HG03280 (cell line): ENCODE data around the gene PHACTR2.

ENCODE experiments used
- ATAC-seq: cut with Tn5 transposase; IDR thresholded peaks from one replicate; pipeline ENCODE4 v1.9.1; 2021; ENCODE audit warnings: mild to moderate bottlenecking, moderate library complexity; ENCODE audit not compliant: unreplicated experiment

Gene PHACTR2

DNA sequence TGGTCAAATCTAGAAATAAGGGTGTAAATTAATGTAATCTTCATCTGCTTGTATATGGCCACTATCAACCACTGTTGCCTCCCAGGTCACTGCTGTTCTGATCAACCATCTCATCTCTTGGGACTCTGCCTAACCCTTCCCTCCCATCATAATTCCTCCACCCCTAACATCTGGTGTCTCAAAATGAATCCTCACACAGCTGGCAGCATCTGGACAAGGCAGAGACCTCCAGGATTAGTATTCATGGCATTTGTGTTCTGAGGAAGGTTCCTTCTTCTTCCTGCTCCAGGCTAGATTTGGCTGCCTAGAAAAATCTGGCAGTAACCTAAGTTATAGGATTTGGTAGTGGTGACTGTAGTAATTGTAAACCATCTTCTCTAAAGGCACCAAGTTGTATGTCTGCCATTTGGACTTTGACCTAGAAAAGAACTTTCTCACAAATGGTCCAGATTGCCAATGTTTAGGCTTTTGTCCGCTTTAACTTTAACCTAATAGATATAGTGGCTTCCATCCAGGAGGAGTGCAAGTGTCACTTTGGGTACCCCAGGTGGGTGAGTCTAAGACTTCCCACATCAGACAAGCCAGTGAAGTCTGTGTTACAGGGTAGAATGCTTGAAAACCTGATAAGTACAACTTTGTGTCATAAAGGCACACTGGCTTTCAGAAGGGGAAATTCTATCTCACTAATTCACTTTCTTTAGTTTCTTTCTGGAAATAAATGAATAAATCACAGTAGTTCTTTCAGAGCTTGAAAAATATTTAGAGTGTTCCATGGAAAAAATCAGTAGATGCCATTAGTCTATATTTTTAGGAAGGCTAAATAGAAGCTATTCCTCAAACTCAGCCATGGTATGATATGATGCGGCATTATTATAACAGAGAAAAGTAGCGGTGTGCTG, 3.0 kb upstream of the PHACTR2 start:
- no peak for ATAC-seq

DNA sequence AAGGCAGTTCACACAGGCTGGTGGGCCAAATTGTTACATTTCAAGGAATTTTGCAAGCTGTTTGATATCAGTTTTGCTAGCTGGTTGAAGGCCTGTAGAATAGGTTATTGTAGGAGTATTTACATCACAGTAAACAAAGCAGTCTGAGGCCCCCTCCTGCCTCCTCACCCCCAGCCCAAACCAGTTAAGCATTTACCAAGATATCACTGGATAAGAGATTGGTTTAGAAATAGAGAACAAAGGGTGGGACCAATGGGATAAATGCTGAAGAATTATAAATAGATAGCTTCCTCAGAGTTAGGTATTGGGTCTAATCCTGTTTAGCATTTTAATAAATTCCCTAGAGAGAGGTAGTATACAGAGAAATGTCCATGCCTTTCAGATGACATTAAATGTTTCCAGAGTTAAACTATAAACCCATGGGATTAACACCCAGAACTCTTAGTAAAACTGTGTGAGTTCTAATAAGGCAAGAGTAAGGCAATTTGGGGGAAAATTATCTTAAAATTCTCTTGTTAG, 2.3 kb upstream of the PHACTR2 start:
- no peak for ATAC-seq

DNA sequence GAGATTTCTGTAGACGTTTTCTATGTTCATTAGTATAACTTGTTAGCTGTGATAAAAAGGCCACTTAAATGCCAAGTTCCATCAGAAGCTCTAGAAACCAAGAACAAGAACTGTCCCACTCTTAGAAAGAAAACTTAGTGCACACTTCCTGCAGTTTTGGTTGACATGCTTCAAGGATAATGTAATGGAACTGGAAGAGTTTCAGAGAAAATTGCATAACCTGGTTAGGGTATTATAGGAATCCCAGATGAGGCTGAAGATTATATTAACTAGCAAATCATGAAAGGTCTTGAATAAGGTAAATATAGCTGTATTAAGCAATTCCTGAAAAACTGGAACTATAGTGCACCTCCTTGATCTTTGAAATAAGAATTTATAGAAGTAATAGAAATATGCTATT, 1.8 kb upstream of the PHACTR2 start:
- ATAC-seq = no peak

DNA sequence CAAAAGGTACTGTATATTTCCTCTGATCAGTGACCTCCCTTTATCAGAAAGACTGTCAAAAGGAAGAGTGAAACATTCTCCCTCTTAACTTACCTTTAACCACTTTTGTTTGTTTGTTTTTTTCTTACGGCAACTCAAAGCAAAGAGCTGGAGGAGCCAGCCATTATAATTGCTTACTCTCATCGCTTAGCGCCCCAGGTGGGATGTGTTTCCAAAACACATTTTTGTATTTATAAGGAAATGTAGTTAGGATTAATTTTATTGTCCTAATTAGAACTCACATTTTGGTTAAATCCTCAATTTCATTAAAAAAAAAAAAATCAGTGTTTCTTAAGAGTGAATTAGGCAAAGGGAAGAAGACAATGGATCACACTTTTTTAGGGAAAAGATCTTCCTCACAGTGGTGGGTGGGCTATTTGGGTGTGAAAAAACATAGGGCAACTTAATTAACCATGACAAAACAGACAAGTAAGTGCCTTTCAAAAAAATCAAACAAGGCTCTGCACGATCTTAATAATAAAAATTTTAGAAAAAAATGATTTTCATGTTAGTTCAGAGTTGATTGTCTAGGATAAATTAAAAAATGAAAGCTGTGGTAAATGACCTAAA, 1.2 kb upstream of the PHACTR2 start:
- no peak for ATAC-seq

DNA sequence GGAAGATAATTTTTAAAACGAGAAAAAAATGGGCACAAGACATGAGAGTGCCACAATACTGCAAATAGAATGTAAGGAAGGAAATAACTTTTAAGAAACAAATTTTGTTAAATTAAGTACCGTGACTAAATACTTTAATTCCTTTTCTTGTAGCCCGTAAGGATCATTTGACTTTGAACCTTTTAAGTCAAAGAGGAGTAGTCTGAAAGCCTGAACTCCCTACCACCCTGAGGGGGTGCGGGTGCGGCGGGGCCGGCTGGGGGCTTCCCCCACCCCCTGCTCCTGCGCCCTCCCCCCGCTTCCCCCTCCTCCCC, 231 bp upstream of the PHACTR2 start:
- ATAC-seq = no peak

DNA sequence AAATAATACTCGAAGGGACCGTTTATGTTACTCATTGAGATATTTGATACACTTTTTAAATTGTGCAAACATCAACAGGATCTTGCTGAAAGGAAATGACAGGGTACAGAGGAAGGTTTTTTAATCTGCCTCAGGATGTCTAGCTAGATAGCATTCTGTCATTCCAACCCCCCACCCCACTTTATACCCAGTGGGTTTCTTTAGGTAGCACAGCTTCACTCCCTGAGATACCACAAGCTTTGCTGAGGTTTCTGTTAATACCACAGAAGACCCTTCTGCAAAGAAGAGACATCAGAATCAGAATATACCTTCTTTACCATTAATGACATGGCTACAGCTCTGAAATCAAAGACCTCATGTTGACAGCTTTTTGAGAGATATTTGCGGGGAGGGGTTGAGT, 1.3 kb downstream of the PHACTR2 start:
- ATAC-seq = no peak

DNA sequence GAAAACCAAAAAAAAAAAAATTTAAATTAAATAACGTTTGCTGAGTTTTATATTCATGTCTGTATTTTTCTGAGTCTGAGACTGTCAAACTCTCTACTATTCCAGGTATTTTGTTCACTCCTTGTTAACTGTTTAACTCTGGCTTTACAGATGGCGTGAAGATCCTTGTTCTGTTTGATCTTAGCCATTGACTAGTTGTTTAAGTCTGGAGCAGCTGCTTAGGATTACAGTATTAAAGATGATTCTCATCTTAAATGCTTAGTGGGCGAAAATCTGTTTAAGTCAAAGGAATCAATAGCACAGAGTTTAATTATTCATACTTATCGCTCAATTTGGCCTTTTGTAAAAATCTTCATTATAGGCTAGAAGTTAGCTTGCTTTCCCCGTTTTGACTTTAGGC, 2.4 kb downstream of the PHACTR2 start:
- no peak for ATAC-seq

DNA sequence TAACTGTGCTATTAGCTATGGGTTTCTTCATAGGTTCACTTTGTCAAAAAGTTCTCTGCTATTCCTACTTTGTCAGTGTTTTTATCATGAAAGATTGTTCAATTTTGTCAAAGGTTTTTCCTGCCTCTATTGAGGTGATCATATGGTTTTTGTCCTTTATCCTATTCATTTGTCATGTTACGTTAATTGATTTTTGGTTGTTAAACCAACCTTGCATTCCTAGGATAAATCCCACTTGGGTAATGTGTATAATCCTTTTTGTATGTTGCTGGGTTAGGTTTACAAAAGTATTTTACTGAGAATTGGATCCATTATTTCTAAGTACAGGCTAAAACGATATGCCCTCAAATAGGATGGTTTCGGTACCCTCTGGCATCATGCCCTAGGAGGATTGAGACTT, 5.0 kb downstream of the PHACTR2 start:
- ATAC-seq = no peak

DNA sequence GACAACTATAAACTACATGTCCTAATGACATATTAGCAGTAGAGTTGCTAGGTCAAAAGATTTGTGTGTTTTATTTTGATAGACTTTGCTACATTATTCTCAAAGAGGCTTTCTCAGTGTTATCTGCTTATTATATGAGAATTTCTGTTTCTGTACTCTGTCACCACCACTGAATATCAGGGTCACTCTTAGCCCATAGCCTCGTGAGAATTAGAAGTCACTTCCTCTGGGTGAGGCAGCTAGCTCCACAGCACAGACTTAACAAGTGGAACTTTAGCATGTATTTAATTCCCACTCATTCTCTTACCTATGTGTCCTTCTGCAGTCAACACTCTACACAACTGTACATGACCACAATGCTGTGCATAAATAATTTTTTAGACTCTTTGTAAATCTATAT, 6.7 kb downstream of the PHACTR2 start:
- no peak for ATAC-seq

DNA sequence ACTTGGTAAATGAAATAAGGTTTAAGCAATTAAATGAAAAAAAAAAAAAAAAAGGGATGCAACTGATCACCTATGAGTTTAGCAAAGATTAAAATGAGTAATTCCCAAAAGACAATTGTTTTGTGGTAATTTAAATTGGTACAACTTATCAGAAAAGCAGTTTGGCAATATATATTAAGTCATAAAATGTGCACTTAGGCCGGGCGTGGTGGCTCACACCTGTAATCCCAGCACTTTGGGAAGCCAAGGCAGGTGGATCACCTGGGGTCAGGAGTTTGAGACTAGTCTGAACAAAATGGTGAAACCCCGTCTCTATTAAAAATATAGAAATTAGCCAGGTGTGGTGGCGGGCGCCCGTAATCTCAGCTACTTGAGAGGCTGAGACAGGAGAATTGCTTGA, 7.9 kb downstream of the PHACTR2 start:
- ATAC-seq = no peak

DNA sequence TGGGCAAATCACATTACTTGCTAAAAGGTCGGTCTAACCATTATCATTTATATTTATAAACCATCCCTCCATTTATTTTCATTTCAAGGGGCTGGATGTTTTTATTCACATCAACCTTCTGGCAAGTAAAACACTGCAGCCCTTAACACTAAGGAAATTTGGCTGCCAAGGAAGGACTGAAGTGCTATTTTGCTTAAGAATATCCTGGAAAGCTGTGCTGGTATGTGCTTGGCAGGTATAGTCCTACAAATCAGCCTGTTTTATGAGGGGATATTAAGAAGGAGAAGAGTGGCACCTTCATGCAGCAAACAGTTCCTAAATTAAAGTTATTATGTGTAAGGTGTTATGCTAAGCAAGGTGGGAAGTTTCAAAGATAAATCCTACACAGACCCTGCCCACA, 9.8 kb downstream of the PHACTR2 start:
- no peak for ATAC-seq

DNA sequence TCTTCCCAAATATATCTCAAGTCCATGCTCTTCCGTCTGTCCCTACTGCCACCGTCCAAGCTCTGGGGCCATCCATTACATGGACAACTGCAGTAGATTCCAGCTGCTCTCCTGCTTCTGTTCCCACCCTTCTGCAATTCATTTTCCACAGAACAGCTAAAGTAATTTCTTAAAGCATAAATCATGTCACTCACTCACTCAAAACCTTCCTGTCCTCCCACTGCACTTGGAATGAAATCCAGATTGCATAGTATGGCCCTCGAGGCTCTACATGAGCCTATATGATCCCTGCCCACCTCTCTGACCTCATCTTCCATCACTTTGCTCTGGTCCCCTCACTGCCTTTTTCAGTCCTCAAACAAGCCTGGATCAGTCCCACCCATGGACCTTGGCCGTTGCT, 10.9 kb downstream of the PHACTR2 start:
- ATAC-seq = no peak

DNA sequence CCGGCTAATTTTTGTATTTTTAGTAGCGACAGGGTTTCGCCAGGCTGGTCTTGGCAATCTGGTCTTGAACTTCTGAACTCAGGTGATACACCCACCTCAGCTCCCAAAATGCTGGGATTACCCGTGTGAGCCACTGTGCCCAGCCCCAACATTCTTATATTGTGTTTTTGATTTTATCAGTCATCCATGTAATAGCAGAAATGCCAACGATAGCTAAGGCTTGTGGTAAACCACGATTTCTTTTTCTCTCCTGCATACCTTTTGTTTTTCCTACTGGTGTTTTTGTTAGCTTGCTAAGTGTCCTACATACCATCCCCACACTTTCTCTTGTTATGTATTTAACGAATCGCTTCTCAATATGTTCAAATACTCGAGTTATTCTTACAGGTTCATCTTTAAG, 12.1 kb downstream of the PHACTR2 start:
- no peak for ATAC-seq

DNA sequence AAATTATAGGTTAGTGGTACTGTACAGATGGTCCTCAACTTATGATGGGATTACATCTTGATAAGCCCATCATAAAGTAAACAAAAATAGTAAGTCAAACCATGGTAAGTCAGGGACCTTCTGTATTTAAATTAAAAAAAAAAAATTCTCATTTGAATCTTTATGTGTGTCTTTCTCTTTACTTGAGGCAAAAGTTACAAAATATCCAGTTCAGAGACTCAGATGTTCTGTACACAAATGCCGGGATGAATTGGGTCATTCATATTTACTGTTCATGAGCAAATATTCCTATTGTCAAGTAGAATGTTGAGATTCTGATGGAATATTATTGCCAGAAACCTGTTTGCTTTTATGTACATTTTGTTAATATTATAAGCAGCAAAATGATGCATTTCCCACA, 13.4 kb downstream of the PHACTR2 start:
- no peak for ATAC-seq

DNA sequence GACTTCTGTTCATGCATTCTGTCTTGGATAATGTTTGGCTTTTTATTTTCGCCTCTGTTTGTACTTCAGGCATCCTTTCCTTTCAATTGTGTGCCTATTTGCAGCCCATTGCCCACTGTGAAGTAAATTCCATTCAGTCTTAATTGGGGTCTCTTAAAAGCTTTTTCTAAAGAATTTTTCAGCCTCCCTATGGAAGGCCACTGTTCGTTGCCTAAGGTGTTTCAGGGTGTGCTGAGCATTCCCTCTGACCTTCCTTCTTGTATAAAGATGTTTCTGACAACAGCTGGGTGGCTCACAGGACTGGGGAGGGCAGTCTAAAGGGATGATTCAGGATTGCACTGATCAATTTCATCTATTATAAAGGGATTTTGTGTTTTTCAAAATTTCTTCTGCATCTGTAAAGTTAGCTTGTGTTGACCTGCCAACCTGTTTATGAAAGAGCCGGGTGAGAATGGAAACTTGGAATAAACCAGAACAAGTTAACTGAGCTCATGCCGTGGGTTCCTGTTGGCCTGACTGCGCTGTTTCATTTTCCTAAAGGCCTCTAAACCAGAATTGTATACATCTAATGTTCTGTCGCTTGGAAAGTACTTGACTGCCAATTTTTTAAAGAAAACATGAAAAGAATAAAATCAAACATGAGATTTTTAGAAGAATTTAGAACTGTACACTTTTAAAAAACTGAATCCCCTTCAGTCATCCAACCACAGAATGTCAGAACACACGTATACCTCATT, 14.3 kb downstream of the PHACTR2 start:
- ATAC-seq = no peak

DNA sequence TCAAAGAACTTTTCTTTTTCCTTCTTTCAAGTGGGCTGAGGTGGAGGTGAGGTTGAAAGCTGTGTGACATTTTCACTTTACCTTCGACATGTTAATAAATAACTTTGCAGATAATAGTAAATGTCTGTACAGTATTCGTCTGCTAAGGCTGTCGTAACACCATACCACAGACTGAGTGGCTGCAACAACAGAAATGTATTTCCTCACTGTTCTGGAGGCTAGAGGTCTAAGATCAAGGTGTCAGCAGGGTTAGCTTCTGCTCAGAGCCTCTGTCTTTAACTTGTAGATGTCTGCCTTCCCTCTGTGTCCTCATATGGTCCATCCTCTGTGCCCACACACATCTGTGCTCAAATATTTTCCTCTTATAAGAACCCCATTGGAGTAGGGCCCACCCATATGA, 14.9 kb downstream of the PHACTR2 start:
- ATAC-seq = no peak

DNA sequence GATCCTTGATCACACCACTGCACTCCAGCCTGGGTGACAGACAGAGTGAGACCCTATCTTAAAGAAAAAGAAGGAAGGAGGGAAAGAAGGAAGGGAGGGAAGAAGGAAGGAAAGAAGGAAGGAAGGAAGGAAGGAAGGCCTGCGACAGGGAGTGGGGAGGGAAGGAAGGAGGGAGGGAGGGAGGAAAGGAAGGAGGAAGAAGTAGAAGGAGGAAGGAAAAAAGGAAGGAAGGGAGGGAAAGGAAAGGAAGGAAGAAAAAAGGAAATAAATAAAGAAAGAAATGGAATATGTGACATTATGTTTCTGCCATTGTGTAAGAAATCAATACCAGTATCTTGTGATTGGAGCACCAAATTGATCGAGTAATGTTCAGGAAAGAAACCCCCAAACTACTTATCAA, 16.2 kb downstream of the PHACTR2 start:
- ATAC-seq = no peak

DNA sequence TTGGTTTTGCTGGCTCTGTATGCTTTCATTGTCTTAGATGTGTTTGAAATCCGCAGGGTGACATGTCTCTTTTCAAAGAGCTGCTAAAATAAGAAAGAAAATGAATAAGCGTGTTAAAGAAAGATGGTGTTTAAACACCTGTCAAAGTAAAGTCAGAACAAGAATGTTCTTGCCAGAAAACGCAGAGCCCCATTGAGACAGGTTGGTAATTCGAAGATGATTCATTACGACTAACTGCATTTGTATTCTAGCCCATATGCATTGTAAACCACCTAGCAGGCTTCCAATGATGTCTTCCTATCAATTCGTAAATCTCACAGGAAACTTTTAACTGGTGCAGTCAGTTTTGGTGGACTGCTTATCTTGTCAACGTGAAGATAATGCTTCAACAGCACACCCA, 16.8 kb downstream of the PHACTR2 start:
- ATAC-seq = no peak

DNA sequence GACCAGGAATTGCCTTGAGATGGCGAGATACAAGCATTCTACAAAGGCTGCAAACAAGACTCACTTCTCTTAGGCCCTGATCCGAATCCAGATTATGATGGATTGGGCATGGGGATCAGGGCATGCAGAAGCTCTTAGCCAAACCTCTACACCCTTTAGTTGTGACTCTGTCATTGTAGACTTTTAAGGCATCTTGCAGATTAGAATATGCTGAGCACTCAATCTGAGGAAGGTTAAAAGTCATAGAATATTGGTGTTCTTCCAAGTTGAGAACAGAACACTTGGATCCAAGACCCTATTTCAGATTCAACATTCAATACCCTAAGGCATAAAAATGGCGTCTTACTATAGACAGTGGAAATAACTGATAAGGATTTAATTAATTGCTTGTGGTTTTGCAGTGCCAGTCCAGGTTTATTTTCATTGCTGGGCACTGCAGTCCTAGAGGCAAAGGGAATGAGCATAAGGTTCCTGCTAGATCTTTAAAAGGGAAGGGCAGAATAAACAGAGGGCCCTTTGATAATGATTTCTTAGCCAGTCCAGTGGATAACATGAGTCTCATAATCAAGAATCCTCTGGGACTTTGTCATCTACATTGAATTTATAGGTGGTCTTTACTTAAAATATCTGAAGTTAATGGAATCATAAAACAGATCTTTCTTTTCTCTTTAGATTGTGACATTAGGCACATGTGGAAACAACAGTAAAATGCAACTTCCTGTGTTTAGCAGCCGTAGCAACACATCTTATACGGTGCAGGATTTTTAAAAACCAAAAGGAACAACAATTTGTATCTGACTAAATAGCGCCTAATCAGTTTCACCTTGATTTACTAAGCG, 17.6 kb downstream of the PHACTR2 start:
- no peak for ATAC-seq

DNA sequence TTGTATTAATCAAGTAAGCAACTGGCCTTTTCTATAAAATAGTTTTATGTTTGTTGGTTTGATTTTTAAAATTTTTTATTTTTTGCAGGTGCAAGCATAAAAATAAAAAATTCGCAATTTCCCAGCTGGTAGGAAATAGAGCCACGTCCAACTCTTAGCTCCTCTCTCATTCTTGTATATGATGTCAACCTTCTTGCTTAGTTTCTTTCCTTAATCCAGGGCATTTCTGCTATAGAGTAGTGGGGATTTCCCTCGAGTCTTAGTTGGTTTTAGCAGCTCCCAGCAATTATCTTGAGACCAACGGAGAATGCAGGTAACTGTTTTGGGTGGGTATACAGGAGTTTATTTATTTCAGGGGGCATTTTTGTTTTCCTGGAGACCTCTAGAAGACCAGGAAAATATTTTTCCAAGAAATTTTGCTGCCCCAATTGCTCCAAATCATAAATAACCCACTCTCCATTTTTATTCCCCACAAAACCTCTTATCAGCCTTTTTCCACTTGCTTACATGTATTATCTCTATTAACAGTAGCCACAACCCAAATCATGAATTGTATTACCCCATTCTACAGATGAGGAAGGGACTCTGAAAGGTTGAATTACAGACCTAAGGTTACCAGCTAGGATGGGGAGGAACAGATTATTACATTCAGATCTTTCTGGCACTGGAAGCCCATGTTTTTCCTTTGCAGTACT, 18.4 kb downstream of the PHACTR2 start:
- ATAC-seq = no peak

DNA sequence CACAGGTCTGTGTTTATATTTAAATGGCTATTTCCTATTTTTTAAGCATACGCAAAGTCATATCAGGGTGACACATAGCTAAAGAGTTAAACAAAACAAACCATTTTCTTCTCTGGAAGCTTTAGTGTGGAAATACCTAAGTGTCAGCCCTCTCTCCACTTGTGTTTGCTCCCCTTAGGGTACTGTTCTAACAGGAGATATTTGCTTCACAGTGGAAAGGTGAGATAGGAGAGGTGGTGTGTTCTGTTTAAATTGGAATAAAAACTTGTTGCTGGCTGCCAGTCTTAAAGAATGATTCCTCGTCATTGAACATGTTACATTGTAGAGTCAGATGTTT, 18.9 kb downstream of the PHACTR2 start:
- ATAC-seq = no peak
